ENCODE data around the gene CAMK2N1.

- TF ChIP-seq CTCF (IDR thresholded peaks at IDR 0.05) (no peak), POLR2AphosphoS5 (IDR thresholded peaks at IDR 0.05) (no peak), EP300 (IDR thresholded peaks at IDR 0.05; ENCODE audit: low read depth) (no peak)
Measured at GRCh38 chr1:20462397-20462796, 23.6 kb downstream of the CAMK2N1 start.

Data from transverse colon (tissue), 4 donors.